HFF-Myc (cell line): ENCODE data around the gene EXOC4.

Experiments
- DNase-seq: peaks from one replicate; pipeline ENCODE4 v3.0.0-alpha.2; 2011; ENCODE audit warnings: low read depth; ENCODE audit errors: extremely low read depth
- H3K4me3 ChIP-seq: replicated peaks from 2 replicates; pipeline ENCODE4 v1.5.1; 2011; ENCODE audit warnings: low read depth, mild to moderate bottlenecking, control low read depth, low read length
- TF ChIP-seq, protein P1 (sequence below): IDR thresholded peaks from 2 replicates; pipeline ENCODE4 v1.5.1; 2012; ENCODE audit warnings: mild to moderate bottlenecking, low read depth, low read length, control low read depth; ENCODE audit errors: missing control alignments

The EXOC4 gene

GRCh38 chr7:133672866-133673265, 420.0 kb downstream of the EXOC4 start:
- H3K4me3 ChIP-seq: no peak overlapping the region
- DNase-seq: no peak
- TF ChIP-seq, protein P1, sequence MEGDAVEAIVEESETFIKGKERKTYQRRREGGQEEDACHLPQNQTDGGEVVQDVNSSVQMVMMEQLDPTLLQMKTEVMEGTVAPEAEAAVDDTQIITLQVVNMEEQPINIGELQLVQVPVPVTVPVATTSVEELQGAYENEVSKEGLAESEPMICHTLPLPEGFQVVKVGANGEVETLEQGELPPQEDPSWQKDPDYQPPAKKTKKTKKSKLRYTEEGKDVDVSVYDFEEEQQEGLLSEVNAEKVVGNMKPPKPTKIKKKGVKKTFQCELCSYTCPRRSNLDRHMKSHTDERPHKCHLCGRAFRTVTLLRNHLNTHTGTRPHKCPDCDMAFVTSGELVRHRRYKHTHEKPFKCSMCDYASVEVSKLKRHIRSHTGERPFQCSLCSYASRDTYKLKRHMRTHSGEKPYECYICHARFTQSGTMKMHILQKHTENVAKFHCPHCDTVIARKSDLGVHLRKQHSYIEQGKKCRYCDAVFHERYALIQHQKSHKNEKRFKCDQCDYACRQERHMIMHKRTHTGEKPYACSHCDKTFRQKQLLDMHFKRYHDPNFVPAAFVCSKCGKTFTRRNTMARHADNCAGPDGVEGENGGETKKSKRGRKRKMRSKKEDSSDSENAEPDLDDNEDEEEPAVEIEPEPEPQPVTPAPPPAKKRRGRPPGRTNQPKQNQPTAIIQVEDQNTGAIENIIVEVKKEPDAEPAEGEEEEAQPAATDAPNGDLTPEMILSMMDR: no peak

DNA sequence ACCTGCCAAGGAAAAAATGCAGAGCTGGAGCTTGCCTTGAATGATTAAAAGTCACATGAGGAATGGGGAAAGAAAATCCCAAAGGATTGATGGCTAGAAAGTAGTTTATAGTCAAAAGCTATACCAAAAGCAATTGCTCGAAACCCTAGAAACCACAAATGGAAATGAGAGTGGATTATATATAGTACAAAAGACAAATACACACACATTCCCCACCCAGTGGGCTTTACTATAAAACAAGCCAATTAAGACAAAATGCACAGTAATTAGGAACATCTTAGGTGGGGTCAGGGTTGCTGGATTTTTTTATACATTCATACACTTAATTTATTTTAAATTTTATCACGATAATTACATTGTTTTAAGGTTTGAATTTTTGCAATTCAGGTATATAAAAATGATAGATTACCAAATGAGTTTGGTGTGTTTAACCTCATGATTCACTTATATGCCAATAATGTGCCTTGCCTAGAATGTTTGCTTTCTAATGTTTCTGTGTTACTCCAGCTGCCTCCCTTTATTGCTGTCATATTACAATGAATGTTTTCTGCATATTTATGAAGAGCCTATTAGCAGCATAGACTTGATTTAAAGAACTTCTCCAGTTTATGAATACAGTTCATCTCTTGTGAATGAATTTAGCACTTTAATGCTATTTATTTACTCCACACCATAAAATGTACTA, 421.3 kb downstream of the EXOC4 start:
- DNase-seq: no peak
- H3K4me3 ChIP-seq: no peak overlapping the region
- TF ChIP-seq, protein P1: no peak

DNA sequence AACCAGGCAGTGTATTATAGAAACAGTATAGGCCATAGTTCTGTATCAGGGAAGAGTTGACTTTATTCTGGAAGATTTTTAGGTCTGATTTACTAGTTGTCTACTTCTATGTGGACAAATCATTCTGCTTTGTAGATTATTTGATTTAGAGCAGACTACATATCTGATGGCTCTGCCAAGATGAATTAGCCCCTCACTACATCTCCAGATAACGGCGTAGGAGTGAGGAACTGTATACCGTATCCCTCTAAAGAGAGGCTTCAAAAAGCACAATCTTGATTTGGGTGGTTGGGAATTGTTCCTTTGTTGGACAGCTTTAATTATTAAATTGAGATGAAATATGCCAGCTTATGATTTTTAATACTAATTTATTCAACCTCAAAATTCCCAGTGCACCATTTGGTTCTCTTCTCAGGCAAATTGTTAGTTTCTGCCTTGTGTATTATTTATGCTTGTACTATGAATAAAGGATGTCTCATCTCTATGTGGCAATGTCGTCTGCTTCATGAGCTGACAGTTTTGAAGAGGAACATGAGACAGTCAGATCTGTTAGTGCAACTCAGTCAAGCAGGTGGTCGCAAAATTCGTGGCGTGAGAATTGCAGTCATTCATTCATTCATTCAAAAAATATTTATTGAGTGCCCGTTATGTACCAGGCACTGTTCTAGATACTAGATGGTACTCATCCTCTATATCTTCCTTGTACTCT, 422.8 kb downstream of the EXOC4 start:
- H3K4me3 ChIP-seq: no peak overlapping the region
- DNase-seq: no peak
- TF ChIP-seq, protein P1: no peak

GRCh38 chr7:133676805-133677370, 424.0 kb downstream of the EXOC4 start:
- DNase-seq: peak; percentile 9
- H3K4me3 ChIP-seq: no peak overlapping the region
- TF ChIP-seq, protein P1: no peak

GRCh38 chr7:133678137-133678814, 425.4 kb downstream of the EXOC4 start:
- no peak overlapping the region for H3K4me3 ChIP-seq
- TF ChIP-seq, protein P1: no peak
- no peak for DNase-seq

DNA sequence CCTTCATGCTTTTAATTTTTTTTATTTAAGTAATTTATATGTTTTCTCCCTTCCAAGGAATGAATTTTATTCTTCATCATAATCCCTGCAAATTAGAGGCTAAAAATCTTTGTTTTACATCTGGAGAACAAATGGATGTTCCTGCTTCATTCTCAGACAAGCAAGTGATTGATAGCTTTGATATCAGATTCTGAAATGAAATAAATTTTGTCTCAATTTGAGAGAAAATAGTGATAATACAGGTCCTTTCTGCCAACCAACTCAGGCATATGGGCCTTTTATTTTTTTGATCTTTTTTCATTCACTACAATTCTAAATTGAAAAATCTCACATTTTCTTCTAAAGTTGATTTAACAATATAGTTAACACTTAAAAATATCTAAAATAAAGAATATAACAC, 427.1 kb downstream of the EXOC4 start:
- DNase-seq: no peak
- TF ChIP-seq, protein P1: no peak
- H3K4me3 ChIP-seq: no peak overlapping the region
